Measurements from ENCODE around the gene ADGRL2.

DNA sequence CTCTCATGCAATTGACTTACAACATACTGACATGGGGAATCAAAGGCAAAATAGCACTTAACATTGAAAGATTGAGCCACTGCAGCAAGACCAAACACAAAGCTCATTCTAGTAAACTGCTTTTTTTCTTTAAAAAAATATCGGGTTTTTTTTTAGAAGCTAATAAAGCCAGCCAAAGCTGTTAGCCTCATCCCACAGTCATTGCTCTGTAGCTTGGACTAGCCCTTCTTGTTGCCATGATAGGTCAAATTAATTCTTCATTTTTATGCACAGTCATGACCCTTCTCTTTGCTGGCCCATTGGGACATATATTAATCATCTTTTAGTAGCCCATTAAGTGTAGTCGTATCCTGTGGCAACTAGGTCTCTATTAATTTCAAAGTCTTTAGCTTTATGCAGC, 231.3 kb downstream of the ADGRL2 start:
- TF ChIP-seq, protein P1, sequence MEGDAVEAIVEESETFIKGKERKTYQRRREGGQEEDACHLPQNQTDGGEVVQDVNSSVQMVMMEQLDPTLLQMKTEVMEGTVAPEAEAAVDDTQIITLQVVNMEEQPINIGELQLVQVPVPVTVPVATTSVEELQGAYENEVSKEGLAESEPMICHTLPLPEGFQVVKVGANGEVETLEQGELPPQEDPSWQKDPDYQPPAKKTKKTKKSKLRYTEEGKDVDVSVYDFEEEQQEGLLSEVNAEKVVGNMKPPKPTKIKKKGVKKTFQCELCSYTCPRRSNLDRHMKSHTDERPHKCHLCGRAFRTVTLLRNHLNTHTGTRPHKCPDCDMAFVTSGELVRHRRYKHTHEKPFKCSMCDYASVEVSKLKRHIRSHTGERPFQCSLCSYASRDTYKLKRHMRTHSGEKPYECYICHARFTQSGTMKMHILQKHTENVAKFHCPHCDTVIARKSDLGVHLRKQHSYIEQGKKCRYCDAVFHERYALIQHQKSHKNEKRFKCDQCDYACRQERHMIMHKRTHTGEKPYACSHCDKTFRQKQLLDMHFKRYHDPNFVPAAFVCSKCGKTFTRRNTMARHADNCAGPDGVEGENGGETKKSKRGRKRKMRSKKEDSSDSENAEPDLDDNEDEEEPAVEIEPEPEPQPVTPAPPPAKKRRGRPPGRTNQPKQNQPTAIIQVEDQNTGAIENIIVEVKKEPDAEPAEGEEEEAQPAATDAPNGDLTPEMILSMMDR (IDR thresholded peaks at IDR 0.05), result no peak
- TF ChIP-seq POLR2A (IDR thresholded peaks at IDR 0.05), result no peak
